KG1 (cell line): ENCODE data around the gene SDSL.

Source experiments
- DNase-seq: peaks from one replicate; lab custom pipeline; 2025; lab: John Stamatoyannopoulos, UW

SDSL gene

DNA sequence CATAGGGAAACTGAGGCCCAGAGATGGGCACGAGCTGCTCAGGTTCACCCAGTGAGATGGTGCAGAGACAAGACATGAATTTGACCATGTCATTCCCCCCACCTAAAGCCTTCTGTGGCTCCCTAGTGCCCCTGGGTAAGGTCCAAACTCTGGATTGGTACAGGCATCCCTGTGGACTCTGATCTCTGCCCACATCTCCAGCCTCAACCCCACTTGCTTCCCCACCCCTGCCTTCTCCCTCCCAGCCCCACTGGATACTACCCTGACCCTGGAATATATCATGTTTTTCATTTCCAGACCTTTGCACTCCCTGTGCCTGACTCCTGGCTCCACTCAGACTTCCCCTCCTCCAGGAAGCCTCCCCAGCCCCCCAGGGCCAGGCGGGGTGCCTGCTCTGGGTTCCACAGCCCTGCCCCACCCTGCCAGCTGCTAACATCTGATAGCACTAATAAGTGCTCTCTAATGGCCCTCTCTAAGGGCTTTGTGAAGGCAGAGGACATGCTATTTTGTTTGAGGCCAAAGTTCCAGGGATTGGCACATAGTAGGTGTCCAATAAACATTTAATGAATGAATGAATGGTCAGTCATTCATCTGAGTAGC is 1.1 kb upstream of the SDSL start:
- DNase-seq, result no peak

DNA sequence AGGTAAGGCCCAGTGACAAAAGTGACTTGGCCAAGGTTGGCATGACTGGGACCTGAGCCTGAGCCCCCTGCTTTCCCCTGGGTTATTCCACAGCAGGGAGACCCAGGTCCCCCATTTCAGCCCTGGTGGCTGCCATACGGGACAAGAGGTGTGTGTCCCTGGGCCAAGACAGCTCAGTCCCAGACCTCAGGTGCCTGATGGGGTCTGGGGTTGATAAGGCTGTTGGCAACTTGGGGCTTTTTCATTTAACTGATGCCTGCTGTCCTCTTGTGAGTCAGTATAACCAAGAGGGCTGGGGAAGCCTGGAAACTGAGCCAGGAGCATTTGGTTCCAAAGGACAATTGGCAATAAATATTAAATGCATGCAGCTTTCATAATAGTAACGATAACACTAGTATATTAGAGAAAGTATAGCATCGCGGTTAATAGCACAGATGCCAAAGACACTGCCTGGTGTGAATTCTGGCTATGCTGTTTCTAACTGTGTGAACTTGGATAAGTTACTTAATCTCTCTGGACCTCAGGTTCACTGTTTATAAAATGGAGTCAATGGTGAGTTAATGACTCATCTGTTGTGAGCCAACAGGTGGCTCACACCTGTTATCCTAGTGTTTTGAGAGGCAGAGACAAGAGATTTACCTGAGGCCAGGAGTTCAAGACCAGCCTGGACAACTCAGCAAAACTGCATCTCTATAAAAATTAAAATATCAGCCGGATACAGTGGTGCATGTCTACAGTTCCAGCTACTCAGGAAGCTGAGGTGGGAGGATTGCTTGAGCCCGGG is 898 bp downstream of the SDSL start:
- no peak for DNase-seq

DNA sequence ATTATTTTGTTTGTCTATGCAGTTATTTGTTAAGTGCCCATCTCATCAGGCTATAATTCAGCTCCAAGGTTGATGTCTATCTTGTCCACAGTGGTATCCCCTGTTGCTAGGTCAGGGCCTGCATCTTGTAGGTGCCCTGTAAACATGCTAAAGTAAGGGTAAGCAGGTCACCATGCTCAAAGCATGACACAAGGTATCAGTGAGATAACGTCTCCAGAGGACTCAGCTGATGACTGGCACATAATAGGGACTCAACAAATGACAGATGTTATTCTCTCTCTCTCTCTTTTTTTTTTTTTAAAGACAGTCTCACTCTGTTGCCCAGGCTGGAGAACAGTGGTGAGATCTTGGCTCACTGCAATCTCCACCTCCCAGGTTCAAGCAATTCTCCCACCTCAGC is 2.3 kb downstream of the SDSL start:
- DNase-seq, result no peak

DNA sequence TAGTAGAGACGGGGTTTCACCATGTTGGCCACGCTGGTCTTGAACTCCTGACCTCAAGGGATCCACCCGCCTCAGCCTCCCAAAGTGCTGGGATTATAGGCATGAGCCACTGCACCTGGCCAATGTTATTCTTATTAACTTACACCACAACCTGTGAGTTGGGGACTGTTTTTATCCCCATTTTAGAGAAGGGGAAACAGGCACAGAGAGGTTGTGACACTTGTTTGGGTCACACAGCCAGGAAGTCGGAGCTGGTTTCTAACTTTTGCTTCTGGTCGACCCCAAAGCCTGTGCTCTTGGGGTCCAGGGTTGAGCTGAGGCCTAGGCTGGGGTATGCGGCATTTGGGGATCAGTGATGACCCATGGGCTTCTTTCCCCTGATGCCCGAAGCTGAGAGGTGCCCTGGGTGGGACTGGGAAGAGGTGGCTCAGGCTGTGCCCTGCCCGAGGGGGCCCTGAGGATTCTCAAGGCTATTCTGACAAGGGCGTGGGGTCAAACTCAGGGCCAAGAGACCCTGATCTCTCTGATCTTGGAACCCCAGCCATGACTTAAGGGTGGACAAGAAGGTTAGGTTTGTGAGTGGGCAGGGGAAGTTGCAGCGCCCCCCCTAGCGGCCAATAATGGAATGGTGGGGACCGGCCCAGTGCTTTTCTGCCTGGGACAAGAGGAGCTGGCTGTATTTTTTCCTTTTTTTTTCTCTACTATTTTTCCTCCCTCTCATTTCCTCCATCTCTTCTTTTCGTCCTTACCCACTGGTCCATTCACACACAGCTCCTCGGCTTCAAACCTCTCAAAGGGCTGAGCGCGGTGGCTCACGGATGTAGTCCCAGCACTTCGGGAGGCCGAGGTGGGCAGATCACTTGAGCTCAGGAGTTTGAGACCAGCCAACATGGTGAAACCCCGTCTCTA is 3.0 kb downstream of the SDSL start:
- no peak for DNase-seq

DNA sequence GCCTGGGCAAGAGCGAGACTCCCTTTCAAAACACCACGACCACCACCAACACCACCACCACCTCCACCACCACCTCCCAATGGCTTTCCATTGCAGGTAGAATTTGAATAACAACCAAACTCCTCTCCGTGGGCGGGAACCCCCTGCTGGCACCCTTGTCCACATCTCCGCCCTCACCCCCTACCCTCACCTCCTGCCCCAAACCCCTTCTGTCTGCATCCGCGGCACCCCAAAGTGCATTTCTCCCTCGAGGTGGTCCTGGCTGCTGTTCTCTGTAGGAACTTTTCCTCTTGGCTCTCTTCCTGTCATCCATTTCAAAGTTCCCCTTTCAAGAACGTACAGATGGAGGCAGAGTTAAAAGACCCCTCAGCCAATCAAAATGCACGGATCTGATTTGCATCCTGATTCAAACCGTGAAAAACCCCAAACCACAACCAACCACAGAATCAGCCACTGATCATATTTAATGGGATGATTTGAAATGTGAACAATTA is 3.8 kb downstream of the SDSL start:
- no peak for DNase-seq

- DNase-seq, result no peak
Measured at GRCh38 chr12:113427882-113428281, 5.7 kb downstream of the SDSL start.

DNA sequence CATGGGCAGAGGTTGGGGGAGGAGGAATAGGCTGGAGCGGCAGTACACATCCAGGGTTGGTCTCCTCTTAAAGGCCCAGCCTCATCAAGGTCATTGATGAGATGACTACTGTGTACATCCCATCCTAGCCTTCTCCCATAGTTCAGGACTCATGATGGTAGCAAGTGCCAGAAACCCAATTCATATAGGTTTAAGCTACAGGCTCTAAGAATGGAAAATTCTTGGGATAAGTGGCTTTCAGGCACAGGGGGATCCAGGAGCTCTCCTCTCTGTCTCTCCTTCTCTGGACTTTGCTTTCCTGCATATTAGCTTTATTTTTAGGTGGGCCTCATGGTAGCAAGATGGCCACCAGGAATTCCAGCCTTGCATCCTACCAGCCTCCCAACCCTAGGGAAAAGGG is 6.3 kb downstream of the SDSL start:
- no peak for DNase-seq

DNA sequence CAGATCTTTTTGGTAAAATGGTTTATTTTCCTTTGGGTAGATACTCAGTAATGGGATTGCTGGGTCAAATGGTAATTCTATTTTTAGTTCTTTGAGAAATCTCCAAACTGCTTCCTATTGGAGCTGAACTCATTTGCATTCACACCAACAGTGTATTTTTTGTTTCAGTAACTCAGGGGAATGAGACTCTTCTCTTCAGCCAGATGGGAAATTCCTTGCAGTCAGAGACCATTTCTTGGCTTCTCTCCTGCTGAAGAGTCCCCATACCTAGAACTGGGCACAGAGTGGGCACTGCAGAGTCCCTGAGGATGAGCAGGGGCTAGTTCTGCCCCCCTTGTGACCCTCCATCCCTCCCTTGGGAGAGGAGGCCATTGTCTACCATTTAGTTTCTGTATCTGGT is 10.8 kb downstream of the SDSL start:
- DNase-seq, result no peak

DNA sequence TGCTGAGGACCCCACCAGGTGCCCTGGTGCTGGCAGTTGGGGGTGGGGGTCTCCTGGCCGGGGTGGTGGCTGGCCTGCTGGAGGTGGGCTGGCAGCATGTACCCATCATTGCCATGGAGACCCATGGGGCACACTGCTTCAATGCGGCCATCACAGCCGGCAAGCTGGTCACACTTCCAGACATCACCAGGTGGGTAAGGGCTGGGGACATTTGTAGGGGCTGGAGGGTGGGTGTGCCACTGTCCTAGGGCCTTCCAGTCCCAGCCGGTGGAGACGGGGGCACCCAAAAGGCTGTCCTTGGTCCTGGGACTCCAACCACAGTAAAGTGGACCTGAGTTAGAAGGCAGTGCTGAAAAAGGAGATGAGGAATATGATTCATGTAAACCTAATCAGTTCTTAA is 13.2 kb downstream of the SDSL start:
- no peak for DNase-seq

- DNase-seq, result no peak
Measured at GRCh38 chr12:113436586-113436985, 14.4 kb downstream of the SDSL start.

DNA sequence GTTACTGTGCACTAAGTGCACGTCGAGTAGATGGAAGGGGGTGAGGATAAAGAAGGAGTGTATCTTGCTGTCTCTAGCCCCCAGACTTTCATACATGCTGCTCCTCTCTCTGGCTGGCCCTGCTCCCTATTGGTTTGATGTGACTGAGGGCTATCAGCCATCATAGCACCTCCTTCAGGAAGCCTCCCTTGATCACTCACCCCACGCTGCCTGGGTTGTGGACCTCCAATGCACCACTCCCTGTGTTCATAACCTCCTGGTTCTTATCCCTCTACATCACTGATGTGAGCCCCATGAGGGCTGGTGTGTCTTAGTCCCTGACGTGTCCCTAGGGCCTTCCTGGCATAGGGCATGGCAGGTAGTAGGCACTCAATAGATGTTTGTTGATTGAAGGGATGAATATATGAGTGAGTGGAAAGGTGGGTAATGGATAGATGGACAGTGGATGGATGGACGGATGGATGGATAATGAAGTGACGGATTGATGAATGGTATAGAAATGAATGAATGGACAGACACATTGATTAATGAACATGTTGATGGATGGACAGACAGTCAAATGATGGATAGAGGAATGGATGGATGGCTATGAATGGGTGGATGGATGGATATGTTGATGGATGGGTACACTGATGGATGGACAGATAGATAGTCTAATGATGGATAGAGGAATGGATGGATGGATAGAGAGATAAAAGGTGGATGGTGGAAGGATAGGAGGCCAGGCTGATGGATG is 15.0 kb downstream of the SDSL start:
- no peak for DNase-seq

DNA sequence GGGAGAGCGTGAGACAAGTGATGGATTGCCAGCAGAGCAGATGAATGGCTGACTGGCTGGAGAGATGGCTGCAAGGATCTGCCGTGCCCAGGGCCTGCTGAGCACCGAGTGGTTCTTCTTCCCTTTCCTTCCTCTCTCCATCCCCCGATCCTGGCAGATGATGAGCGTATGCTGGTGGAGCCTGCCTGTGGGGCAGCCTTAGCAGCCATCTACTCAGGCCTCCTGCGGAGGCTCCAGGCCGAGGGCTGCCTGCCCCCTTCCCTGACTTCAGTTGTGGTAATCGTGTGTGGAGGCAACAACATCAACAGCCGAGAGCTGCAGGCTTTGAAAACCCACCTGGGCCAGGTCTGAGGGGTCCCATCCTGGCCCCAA is 15.5 kb downstream of the SDSL start:
- DNase-seq, result no peak

- DNase-seq, result no peak
Measured at GRCh38 chr12:113438523-113439300, 16.5 kb downstream of the SDSL start.

- DNase-seq, result no peak
Measured at GRCh38 chr12:113439301-113439597, 17.1 kb downstream of the SDSL start.

DNA sequence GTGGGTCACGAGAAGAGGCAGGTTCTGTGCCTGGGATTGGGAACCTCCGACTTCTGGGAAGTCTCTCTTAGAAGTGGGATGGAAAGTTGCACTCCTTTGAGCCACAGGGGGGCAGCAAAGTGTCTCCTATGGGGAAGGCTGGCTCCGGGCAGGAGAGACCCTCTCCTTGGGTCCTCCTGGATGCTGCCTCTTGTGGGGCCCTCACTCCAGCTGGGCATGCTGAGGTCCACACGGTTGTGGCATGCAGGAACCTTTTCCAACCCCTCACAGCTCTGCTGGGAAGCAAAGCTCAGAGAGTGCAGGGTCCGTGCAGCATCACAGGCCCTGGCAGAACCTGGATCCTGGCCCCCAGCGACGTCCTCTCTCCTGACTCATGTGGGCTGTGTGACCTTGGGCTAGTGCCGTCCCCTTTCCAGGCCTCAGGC is 17.4 kb downstream of the SDSL start:
- DNase-seq, result no peak

DNA sequence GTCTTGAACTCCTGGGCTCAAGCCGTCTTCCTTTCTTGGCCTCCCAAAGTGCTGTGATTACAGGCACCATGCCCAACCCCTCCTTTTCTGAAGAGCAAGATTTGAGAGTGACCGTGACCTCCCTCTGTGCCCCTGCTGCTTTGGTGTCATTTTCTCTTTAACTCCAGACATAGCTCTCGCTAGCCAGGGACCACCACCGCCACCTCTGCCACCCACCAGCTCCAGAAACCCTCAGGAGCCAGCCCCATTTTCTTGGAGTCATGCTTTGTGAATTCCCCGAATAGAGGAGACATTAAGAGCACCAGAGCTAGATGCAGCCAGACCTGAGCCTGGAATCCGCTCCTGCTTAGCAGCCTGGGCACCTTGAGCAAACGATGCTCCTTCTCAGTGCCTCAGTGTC is 18.2 kb downstream of the SDSL start:
- no peak for DNase-seq

DNA sequence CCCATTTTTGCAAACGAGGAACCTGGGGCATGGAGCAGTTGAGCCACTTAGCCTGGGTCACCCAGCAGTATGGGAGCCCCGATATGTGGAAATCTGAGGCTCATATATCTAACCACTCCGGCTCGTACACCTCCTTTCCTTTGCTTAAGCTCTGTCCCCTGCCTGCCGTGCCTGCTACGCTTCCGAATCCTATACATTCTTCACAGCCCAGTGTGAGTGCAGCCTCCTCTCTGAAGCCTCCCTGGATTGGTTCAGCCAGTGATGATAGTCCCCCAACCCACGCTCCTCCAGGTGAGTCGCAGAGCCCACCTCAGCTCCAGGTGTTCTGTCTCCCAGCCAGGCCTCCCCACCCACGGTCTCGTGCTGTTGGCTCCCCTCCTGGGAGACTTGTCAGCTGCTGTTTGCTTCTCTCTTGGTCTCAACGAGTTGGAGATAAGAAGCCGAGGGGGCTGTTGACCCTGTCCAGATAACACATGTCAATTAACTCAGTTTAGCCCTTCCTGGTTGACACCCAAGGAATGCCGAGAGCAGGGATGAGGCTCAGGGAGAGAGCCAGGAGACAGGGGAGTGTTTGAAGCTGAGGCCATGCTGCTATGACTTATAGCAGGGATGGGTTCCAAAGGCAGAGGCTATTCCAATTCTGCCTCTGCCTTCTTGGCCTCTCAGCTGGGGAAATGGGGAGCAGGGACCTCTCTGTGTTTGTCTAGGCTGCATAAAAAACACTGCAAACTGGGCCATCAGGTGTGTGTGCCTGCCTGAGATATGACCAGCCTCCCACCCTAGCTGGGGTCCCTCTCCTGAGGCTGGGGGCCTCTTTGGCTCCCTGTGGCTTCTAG is 19.0 kb downstream of the SDSL start:
- DNase-seq, result no peak

DNA sequence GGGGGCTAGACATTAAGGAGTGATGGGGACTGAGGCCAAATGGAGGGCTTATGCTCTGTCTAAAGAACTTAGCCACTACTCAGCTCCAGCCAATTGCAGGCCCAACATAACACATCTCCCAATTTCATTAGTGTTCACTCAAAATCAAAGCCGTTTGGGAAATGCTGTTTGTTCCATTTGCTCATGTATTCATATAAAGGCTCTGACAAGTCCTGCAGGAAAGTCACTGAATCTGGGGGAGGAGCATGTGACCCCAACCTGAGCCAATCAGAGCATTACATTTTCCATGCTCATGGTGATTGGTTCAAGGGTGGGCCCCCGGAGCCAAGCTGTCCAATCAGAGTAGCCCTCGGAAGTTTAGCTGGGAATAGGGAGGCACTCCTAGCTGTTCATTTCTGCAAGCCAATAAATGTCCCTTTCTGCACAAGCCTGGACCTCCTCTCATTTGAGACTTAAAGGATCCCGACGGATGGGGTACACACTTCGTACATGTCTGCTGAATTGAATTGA is 20.9 kb downstream of the SDSL start:
- no peak for DNase-seq

GRCh38 chr12:113445544-113446171 is 23.5 kb downstream of the SDSL start:
- no peak for DNase-seq

DNA sequence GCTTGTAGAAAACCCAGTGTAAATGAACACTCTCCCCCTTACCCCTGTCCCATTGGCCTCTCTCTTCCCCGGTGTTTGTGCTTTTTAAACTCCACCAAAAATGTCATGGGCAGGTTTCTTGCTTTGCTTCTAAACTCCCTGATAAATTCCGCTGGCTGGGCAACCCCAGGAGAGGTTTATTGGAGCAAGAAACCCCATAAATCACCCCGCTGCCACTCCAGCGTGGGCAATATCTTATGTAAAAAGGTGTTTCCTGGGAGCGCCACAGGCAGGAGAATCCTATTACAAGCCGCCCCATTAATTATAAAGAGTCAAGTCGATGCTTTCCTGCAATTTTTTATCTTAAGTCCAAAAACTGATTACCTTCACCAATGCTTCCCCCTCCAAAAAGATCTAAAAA is 26.7 kb downstream of the SDSL start:
- DNase-seq, result no peak
